CD1c-positive myeloid dendritic cell (primary cell): Measurements from ENCODE around the gene SHCBP1L.

Source experiments
- DNase-seq: peaks from one replicate; pipeline ENCODE4 v3.0.0-alpha.2; 2016; ENCODE audit errors: extremely low spot score

SHCBP1L gene

GRCh38 chr1:182890927-182891610 is 61.9 kb downstream of the SHCBP1L start:
- DNase-seq, result no peak

- DNase-seq, result no peak
Observed at GRCh38 chr1:182889997-182890396, 63.0 kb downstream of the SHCBP1L start.

GRCh38 chr1:182888736-182889531 is 64.0 kb downstream of the SHCBP1L start:
- DNase-seq, result no peak

GRCh38 chr1:182886985-182887384 is 66.0 kb downstream of the SHCBP1L start:
- DNase-seq, result no peak

GRCh38 chr1:182885591-182885990 is 67.4 kb downstream of the SHCBP1L start:
- no peak for DNase-seq

- DNase-seq, result no peak
Observed at GRCh38 chr1:182884872-182885271, 68.1 kb downstream of the SHCBP1L start.

- DNase-seq, result no peak
Observed at GRCh38 chr1:182877842-182878241, 75.1 kb downstream of the SHCBP1L start.

- DNase-seq, result no peak
Observed at GRCh38 chr1:182877331-182877730, 75.6 kb downstream of the SHCBP1L start.

- DNase-seq, result no peak
Observed at GRCh38 chr1:182875889-182876288, 77.1 kb downstream of the SHCBP1L start.

- no peak for DNase-seq
Observed at GRCh38 chr1:182872881-182873280, 80.1 kb downstream of the SHCBP1L start.

- no peak for DNase-seq
Observed at GRCh38 chr1:182869241-182869666, 83.7 kb downstream of the SHCBP1L start.

- DNase-seq, result no peak
Observed at GRCh38 chr1:182867861-182868260, 85.1 kb downstream of the SHCBP1L start.

GRCh38 chr1:182863940-182864339 is 89.0 kb downstream of the SHCBP1L start:
- DNase-seq, result no peak

GRCh38 chr1:182862827-182863226 is 90.1 kb downstream of the SHCBP1L start:
- no peak for DNase-seq

- no peak for DNase-seq
Observed at GRCh38 chr1:182861994-182862393, 91.0 kb downstream of the SHCBP1L start.

- no peak for DNase-seq
Observed at GRCh38 chr1:182860658-182861057, 92.3 kb downstream of the SHCBP1L start.

- no peak for DNase-seq
Observed at GRCh38 chr1:182857212-182857611, 95.8 kb downstream of the SHCBP1L start.

GRCh38 chr1:182855911-182856310 is 97.1 kb downstream of the SHCBP1L start:
- DNase-seq, result no peak

GRCh38 chr1:182851825-182852224 is 101.1 kb downstream of the SHCBP1L start:
- no peak for DNase-seq

- no peak for DNase-seq
Observed at GRCh38 chr1:182850319-182850718, 102.6 kb downstream of the SHCBP1L start.
